HFF-Myc (cell line): ENCODE data around the gene DERL3.

ENCODE experiments used
- DNase-seq: peaks from one replicate; pipeline ENCODE4 v3.0.0-alpha.2; 2011; ENCODE audit warnings: low read depth; ENCODE audit errors: extremely low read depth
- H3K4me3 ChIP-seq: replicated peaks from 2 replicates; pipeline ENCODE4 v1.5.1; 2011; ENCODE audit warnings: low read depth, mild to moderate bottlenecking, control low read depth, low read length
- TF ChIP-seq, protein P1 (sequence below): IDR thresholded peaks from 2 replicates; pipeline ENCODE4 v1.5.1; 2012; ENCODE audit warnings: mild to moderate bottlenecking, low read depth, low read length, control low read depth; ENCODE audit errors: missing control alignments

The DERL3 gene

DNA sequence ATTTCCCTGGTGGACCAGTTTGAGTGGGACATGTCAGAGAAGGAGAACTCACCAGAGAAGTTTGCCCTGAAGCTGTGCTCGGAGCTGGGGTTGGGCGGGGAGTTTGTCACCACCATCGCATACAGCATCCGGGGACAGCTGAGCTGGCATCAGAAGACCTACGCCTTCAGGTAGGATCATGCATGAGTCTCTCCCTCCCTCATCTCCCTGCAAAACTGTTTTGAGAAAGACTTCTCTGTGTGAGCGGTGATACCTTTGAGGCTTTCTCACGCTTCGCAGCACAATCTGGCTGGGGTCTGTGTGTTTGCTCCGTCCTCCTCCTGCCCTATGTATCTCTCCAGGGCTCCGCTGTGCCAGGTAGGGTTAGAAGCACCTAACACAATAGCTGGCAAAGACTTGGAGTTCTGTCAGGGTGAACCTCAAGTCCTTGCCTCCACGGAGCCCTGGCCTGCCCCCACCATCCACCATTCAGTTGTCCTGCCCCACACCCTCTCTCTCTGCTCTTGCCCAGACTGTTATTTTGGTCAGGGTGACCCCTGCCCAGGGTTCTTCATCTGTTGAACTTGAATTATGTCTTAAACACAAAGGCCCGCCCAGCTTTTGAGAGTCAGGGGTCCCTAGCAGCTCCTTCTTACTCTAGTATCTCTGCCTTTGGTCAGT is 13.4 kb downstream of the DERL3 start:
- H3K4me3 ChIP-seq, result no peak overlapping the region
- DNase-seq, result no peak
- TF ChIP-seq, protein P1, sequence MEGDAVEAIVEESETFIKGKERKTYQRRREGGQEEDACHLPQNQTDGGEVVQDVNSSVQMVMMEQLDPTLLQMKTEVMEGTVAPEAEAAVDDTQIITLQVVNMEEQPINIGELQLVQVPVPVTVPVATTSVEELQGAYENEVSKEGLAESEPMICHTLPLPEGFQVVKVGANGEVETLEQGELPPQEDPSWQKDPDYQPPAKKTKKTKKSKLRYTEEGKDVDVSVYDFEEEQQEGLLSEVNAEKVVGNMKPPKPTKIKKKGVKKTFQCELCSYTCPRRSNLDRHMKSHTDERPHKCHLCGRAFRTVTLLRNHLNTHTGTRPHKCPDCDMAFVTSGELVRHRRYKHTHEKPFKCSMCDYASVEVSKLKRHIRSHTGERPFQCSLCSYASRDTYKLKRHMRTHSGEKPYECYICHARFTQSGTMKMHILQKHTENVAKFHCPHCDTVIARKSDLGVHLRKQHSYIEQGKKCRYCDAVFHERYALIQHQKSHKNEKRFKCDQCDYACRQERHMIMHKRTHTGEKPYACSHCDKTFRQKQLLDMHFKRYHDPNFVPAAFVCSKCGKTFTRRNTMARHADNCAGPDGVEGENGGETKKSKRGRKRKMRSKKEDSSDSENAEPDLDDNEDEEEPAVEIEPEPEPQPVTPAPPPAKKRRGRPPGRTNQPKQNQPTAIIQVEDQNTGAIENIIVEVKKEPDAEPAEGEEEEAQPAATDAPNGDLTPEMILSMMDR, result no peak

DNA sequence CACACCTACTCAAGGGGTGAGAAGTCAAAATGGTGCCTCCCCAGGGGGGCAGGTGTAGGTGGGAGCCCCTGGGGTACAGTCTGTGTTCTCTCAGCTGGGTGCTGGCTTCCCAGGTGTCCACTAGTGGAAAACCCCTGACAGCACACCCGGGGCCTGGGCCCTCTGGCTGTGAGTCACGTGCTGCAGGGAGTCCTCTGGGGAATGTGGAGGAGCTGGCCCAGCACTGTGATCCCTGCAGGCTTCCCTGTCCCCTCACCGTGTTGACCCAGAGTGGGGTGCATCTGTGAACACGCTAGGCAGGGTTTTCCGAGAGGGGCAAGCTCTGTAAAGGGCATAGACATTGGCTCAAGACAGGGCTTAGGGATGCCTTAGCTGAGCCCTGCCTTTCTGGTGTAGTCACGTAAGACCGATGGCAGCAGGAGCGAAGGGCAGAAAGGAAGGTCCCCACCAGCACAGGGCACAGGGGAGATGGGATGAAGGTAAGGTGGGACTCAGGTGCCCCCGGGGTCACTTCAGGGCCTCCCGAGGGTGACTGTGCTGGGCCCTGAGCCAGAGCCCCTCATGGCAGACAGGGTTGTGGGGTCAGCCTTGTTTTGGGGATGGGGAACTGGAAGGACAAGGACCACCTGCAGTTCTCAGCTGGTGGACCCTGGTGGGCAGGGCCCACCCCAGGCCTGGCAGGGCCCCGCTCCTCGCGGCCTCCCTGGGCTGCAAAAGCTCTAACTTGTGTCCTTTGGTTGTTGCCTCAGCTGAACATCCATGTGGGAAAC is 14.1 kb downstream of the DERL3 start:
- DNase-seq, result no peak
- no peak overlapping the region for H3K4me3 ChIP-seq
- TF ChIP-seq, protein P1, result no peak

DNA sequence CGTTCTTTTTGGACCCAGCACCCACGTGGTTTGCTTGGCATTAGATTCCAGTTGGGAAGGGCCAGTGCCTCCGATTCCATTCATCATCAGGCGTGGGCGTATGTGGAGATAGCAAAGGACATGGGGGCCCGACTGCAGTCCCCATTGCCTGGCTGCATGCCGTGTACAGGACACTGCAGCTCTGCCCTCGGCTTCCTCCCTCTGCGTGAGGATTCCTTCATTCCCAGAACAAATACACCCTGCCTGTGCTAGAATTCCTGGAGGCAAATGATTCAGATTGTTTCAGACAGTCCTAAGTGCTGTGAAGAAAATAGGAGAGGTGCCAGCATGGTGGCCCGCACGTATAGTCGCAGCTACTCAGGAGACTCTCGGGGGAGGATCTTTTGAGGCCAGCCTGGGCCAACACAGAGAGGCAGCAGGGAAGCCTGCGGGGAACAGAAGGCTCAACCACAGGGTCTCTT is 15.4 kb downstream of the DERL3 start:
- H3K4me3 ChIP-seq, result no peak overlapping the region
- TF ChIP-seq, protein P1, result no peak
- DNase-seq, result no peak

DNA sequence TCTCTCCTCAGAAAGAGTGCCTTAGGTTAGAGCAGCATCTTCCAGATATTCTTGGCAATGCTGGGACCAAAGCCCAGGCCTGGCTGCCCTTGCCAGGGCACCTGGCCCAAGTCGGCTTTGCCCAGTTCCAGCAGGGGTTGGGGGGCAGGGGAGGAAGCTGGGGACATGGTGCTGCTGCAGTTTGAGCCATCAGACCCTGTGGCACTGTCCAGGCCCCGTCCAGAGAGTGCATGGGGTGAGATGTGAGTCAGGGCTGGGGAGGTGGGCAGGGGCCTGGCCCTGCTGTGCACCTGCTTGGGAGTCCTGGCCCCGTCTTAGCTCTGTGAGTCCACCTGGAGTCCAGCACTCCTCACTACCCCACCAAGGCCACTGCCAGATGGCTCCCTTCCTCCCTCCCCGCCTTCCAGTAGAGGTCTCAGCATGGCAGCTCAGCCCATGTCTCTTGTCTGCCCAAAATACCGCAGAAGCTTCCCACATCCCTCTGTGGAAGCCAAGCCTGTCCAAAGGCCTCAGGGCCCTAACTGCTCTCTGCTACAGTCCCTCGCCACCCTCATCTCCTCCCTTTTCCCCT is 16.6 kb downstream of the DERL3 start:
- H3K4me3 ChIP-seq, result no peak overlapping the region
- TF ChIP-seq, protein P1, result no peak
- no peak for DNase-seq

DNA sequence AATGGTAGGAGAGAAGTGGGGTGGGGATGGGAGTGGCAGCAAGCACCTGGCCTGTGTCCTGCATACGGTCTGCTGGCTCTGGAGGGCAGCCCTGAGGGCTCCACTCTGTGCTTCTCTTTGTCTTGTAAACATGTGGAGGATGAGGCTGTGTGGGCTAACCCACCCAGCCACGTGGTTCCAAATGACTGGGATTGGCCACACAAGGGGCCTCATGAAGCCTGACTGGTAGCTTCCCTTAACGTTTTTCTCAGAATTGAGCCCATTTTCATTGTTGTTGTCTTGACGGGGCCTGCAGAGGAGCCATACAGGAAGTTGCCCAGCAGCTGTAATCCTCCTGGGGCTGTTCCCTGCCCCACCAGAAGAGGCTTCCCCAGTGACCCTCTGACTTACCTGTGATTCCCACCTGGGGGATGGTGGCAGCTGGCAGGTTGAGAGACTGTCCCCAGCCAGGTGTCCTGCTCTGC is 18.0 kb downstream of the DERL3 start:
- TF ChIP-seq, protein P1, result no peak
- no peak overlapping the region for H3K4me3 ChIP-seq
- no peak for DNase-seq

DNA sequence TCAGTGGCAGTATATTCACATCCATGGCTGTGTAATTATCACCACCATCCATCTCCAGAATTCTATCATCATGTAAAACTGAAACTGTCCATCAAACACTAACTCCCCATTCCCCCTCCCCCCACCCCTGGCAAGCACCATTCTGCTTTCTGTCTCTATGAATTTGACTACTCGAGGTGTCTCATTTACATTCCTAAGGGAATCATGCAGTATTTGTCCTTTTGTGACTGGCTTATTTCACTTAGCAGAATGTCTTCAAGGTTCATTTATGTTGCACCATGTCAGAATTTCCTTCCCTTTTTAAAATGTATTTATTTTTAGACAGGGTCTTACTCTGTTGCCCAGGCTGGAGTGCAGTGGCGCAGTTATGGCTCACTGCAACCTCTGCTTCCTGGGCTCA is 20.3 kb downstream of the DERL3 start:
- no peak overlapping the region for H3K4me3 ChIP-seq
- TF ChIP-seq, protein P1, result no peak
- DNase-seq, result no peak
